NCI-H226 (cell line): ENCODE results near the gene UBE2K.
A peak's percentile ranks its signal among the peaks of the same experiment; 100 is the strongest.
"Not testable (repeated sequence)": the region's sequence is repeated elsewhere in the genome, so short reads cannot be mapped to it uniquely, and the experiment has no call there.

Source experiments
- DNase-seq: peaks from one replicate; pipeline ENCODE4 v3.0.0-alpha.2; 2015

The UBE2K gene

DNA sequence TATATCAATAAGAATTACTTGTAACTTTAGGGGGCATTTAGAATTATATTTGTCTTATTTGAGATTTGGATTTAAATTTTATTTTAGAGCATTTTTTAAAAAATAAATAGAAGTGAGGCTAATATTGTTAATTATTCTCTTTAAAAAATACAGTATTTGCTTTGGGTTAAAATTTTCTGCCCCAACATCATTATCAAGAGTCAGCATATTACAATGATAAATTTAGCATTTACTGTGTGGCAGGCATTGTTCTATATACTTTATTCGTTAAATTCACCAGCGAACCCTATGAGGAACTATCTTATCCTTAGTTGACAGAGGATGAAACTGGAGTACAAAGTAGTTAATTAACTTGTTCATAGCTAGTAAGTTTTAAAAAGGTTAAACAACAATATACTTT, 34.0 kb downstream of the UBE2K start:
- no peak for DNase-seq

DNA sequence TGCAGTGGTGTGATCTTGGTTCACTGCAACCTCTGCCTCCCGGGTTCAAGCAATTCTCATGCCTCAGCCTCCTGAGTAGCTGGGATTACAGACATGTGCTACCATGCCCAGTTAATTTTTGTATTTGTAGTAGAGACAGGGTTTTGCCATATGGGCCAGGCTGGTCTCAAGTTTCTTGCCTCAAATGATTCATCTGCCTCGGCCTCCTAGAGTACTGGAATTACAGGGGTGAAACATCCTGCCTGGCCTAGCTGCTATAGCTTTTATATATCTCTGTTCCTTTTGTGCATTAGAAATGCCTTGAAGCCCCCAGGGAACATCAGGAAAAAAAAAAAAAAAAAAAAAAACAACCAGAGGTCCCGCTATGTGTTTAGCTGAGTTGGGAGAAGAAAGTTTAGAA, 34.8 kb downstream of the UBE2K start:
- peak; percentile 57 for DNase-seq

DNA sequence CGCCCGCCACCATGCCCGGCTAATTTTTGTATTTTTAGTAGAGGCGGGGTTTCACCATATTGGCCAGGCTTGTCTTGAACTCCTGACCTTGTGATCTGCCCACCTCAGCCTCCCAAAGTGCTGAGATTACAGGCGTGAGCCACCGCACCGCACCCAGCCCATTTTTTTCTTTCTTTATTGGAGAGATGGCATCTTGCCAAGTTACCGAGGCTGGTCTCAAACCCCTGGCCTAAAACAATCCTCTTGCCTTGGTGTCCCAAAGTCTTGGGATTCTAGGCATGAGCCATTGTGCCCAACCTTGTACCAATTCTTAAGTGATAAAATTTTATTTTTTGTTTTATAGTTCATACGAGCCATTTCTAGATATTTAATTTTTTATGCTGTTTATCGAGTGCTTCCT, 41.7 kb downstream of the UBE2K start:
- DNase-seq: not testable (repeated sequence)

- DNase-seq: no peak
Observed at GRCh38 chr4:39741401-39741800, 43.5 kb downstream of the UBE2K start.

DNA sequence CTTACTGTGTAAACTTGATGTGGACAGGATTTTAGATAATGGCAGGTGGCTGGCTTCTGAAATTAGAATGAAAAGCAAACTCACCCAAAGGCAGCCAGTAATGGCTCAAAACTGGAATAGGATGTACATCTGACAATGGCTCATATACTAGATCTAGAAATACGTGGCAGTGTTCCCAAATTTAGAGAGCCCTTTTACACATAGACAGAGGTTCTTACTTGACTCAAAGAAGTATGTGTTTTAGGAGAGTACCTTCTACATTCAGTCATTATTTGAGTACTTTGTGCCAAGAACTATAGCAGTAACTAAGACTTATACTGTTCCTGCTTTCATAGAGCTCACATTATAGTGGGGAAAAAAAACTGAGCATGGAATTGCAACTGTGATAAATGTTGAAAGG, 48.0 kb downstream of the UBE2K start:
- no peak for DNase-seq

DNA sequence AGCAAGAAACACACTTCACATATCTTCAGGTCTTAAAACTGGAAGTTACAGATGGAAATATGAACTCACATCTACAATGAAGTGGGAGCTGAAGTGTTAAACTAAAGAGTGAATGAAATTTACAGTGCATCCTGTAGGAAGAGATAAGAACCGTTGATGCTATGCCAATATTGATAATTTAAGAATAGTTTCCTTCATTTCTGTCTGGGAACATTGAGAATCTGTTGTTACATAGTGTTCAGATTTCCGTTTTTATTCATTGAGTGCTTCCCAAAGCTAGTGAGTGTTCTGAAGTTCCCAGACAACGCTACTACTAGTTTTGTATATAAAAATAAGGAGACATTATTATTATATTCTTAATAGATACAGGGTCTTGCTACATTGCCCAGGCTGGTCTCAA, 52.3 kb downstream of the UBE2K start:
- DNase-seq: no peak

DNA sequence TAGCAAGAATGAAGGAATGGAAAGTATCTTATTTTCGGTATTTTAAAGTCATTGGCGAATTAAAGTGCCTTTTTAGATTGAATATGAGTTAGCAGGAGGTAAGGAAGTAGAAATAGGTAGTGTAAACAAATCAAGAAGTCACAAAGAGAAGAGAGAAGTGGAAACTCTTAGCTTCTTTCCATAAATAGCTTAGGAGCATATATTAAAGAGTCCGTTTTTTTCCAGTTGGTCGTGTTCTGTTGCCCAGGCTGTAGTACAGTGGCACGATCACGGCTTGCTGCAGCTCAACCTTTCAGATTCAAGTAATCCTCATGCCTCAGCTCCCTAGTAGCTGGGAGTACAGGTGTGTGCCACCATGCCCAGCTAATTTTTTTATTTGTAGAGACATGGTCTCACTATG, 56.4 kb downstream of the UBE2K start:
- DNase-seq: no peak

DNA sequence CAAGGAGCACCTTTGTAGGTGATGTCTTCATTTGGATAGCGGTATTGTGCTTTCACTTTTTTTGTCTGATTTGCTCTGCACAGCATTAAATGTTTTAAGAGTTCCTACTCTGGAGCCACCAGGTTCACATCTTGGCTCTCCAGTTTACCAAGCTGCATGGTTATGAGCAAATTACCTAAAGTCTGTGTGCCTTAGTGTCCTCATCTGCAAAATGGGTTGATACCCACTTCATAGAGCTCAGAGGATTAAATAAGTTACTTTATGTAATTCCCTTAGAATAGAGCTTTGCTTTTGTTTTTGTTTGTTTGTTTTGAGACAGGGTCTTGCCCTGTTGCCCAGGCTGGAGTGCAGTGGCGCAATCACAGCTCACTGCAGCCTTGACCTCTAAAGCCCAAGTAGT, 58.2 kb downstream of the UBE2K start:
- DNase-seq: no peak

GRCh38 chr4:39758176-39758575, 60.2 kb downstream of the UBE2K start:
- DNase-seq: no peak

GRCh38 chr4:39759569-39759968, 61.6 kb downstream of the UBE2K start:
- no peak for DNase-seq

- no peak for DNase-seq
Observed at GRCh38 chr4:39761005-39761667, 63.2 kb downstream of the UBE2K start.

GRCh38 chr4:39763714-39764572, 66.0 kb downstream of the UBE2K start:
- DNase-seq: no peak

GRCh38 chr4:39770005-39770404, 72.1 kb downstream of the UBE2K start:
- DNase-seq: no peak

DNA sequence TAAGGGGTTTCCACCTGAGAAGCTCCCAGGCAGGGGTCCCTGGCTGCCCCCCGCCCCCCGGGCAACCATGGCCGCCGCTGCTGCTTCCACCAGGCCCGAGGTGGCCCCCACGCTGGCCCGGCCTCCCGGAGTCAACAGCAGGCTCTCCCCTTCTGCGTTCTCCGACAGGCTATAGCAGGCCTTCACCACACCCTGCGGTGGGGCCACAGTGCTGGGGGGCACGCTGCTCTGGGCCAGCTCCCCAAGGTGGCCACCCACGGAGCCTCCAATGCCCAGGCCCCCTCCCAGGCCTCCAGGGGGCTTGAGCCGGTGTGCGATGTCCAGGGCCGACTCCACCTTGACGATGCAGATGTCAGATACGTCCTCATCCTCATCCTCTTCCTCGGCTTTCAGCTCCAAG, 72.5 kb downstream of the UBE2K start:
- DNase-seq: no peak

DNA sequence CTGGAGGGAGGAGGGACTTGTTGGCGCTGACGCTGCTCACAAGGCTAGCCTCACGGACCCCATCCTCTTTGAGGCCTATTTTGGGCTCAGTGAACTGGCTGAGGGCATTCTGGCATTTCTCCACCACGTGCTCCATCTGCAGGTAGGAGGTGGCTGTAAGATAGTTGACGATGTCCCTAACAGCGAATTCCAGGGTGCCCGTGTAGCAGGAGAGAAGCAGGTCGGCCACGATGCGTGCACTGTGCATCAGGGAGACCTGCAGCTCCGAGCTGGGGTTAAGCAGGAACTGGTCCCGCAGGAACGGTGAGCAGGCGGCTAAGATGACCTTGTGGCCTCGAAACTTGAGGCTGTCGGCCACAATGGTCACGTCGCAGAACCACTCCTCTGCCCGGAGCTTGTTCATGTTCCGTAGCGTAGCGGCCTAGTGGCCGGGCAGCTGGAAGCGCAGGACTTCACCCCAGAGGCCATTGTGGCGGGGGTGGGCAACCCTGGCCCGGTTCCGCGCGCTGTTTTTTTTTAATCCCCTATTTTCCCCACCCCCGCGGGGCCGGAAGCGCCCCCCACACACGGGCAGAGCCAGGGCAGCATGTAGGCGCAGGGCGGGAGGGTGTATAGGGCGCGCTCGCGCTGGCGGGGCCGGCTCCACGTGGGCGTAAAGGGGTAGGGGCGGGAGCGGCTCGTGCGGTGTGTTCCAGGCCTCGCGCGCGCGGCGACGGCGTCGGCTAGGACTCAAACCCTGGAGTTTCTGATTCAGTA, 73.2 kb downstream of the UBE2K start:
- DNase-seq: no peak

DNA sequence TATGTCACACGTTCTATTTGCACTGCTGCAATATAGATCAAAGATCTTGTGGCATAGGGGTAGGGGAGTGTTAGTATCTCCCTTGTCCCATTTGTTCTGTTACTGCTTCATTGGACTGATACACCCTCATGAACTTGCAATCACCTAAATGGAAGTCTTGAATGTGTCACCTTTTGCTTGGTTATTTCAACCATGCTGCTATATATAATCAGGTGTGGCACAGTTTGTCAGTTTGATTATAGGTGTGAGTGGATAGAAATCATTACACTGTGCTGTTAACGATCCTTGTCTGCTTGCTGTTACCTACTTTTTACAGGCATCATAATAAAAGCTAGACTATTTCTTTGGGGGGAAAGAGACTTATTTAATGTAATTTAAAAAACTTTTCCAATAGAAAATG, 84.1 kb downstream of the UBE2K start:
- DNase-seq: not testable (repeated sequence)

DNA sequence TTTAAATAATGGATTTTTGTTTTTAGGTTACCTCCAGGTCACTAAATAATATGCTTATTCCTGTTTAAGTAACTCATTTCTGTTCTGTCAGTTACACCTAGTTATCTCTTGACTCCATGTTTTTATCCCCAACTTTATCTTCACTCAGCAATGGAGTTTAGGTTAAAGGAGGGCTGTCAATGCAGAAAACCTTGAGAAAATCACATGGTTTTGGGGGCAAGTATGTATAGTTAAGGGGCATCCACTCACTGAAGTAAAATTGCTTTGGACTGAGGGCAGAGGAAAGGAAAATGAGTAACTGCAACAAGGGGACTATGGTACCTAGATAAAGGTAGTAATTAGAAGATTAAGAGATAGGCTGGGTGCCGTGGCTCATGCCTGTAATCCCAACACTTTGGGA, 87.1 kb downstream of the UBE2K start:
- DNase-seq: no peak

GRCh38 chr4:39786838-39787237, 88.9 kb downstream of the UBE2K start:
- no peak for DNase-seq

DNA sequence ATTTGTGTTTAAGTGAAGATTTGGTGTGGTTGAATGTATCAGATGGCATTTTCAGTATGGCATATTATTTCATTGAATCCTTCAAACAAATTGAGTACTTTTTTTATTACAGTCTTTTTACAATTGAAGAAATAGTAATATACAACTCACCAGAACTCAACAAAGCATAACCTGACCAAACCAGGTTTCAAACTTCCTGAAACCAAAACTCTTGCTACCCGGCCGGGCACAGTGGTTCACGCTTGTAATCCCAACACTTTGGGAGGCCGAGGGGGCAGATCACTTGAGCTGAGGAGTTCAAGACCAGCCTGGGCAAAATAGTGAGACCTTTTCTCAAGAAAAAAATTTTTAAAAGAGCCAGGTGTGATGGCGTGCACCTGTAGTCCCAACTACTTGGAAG, 94.2 kb downstream of the UBE2K start:
- no peak for DNase-seq

DNA sequence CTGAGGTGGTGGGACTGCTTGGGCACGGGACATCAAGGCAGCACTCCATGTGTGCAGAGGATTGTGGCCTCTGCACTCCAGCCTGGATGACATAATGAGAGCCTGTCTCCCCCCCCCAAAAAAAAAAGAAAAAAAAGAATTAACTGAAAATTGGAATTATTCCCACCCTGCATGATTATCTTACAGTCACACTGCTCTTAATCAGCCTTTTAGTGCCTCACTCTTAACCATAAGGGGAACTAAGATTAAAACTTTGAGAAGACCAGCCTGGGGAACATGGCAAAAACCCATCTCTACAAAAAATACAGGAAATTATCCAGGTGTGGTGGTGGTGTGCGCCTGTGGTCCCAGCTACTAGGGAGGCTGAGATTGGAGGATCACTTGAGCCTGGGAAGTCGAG, 94.6 kb downstream of the UBE2K start:
- no peak for DNase-seq

- not testable (repeated sequence) for DNase-seq
Observed at GRCh38 chr4:39792976-39793375, 95.0 kb downstream of the UBE2K start.

- DNase-seq: no peak
Observed at GRCh38 chr4:39802005-39802404, 104.1 kb downstream of the UBE2K start.

- DNase-seq: no peak
Observed at GRCh38 chr4:39808231-39808749, 110.4 kb downstream of the UBE2K start.

GRCh38 chr4:39812500-39812899, 114.6 kb downstream of the UBE2K start:
- DNase-seq: no peak
